Measurements from ENCODE around the gene UGGT1. TPM values are rescaled to one million over a fixed set of nuclear protein-coding genes. Genes with fewer than 3 reads are reported as not detected.

The UGGT1 gene
- total RNA-seq, 2 experiments from 2014 or later: 33.2 to 59.5 TPM

- ChIA-PET CTCF (ENCODE audit: unreplicated experiment) (no interaction called here), POLR2A (interaction anchor here (0.5 kb wide), 1 partner anchor 117 kb away, joined by 5 read pairs; no protein-coding TSS in a partner anchor)
- no peak for TF ChIP-seq EZH2phosphoT487 (IDR thresholded peaks at IDR 0.05; ENCODE audit: borderline replicate concordance, low read depth, low read length)
- TF ChIP-seq, protein P1, sequence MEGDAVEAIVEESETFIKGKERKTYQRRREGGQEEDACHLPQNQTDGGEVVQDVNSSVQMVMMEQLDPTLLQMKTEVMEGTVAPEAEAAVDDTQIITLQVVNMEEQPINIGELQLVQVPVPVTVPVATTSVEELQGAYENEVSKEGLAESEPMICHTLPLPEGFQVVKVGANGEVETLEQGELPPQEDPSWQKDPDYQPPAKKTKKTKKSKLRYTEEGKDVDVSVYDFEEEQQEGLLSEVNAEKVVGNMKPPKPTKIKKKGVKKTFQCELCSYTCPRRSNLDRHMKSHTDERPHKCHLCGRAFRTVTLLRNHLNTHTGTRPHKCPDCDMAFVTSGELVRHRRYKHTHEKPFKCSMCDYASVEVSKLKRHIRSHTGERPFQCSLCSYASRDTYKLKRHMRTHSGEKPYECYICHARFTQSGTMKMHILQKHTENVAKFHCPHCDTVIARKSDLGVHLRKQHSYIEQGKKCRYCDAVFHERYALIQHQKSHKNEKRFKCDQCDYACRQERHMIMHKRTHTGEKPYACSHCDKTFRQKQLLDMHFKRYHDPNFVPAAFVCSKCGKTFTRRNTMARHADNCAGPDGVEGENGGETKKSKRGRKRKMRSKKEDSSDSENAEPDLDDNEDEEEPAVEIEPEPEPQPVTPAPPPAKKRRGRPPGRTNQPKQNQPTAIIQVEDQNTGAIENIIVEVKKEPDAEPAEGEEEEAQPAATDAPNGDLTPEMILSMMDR (conservative IDR thresholded peaks at IDR 0.05; ENCODE audit: low read length): no peak
- no peaks in the 10 kb centered on the region for H3K9me3 ChIP-seq (ENCODE audit: low read length)
- DNase-seq (ENCODE audit: low spot score): no peak
- no peaks in the 10 kb centered on the region for H3K79me2 ChIP-seq (ENCODE audit: insufficient read depth, low read depth, low read length)
- H3K36me3 ChIP-seq (ENCODE audit: insufficient read depth, low read length): peaks cover 22% of the 10 kb centered on the region
- H3K9me2 ChIP-seq (ENCODE audit: insufficient read depth, low read length): no peaks in the 10 kb centered on the region
- H3K27ac ChIP-seq (ENCODE audit: low read depth, low read length, poor library complexity, severe bottlenecking): no peak overlapping the region
- no peaks in the 10 kb centered on the region for H3K4me1 ChIP-seq (ENCODE audit: insufficient read depth, low read length, poor library complexity, severe bottlenecking)
- no peak overlapping the region for H2AFZ ChIP-seq (ENCODE audit: low read length)
- no peaks in the 10 kb centered on the region for H4K20me1 ChIP-seq (ENCODE audit: insufficient read depth, low read length)
- intact Hi-C loops (cut with micrococcal nuclease; ENCODE audit: unreplicated experiment): no loop called here
- H3K4me3 ChIP-seq (ENCODE audit: low read depth, low read length, poor library complexity, severe bottlenecking): no peak overlapping the region
- H3K4me2 ChIP-seq (ENCODE audit: low read length): no peak overlapping the region
- BruUV-seq (replicated peaks): no TSS peak
These were observed 104.5 kb downstream of the UGGT1 start for GRCh38 chr2:128195435-128195984.

DNA sequence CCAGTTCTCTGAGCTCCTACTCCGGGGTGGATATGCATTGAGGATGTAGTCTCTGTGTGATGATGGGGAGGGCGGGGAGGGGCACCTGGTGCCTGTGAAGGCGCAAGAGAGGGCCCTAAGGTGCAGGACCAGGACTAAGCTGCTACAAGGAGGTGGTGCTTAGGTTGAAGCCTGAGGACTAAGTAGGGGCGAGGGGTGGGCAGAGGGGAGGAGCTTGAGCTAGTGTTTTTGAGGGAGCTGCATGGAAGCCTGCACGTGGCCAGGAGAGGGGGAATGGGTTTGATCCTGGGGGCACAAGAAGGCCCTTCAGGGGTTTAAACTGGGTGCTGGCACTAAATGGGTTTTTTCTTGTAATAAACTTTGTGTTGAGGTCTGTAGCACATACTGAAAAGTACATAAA is 105.0 kb downstream of the UGGT1 start:
- Histone ChIP-seq H3K4me1 (ENCODE audit: insufficient read depth, low read length, poor library complexity, severe bottlenecking) (no peaks in the 10 kb centered on the region), H2AFZ (ENCODE audit: low read length) (no peak overlapping the region), H3K27ac (ENCODE audit: low read depth, low read length, poor library complexity, severe bottlenecking) (no peak overlapping the region), H3K9me3 (ENCODE audit: low read length) (no peaks in the 10 kb centered on the region), H3K79me2 (ENCODE audit: insufficient read depth, low read depth, low read length) (no peaks in the 10 kb centered on the region), H3K36me3 (ENCODE audit: insufficient read depth, low read length) (peaks cover 17% of the 10 kb centered on the region), H4K20me1 (ENCODE audit: insufficient read depth, low read length) (no peaks in the 10 kb centered on the region), H3K9me2 (ENCODE audit: insufficient read depth, low read length) (no peaks in the 10 kb centered on the region), H3K4me3 (ENCODE audit: low read depth, low read length, poor library complexity, severe bottlenecking) (no peak overlapping the region), H3K4me2 (ENCODE audit: low read length) (no peak overlapping the region)
- no peak for TF ChIP-seq EZH2phosphoT487 (IDR thresholded peaks at IDR 0.05; ENCODE audit: borderline replicate concordance, low read depth, low read length)
- TF ChIP-seq, protein P1 (conservative IDR thresholded peaks at IDR 0.05; ENCODE audit: low read length): no peak
- POLR2A ChIA-PET: interaction anchor here (0.5 to 0.6 kb wide), 2 partner anchors 117 to 672 kb away, joined by 3 to 5 read pairs; no protein-coding TSS in a partner anchor
- CTCF ChIA-PET (ENCODE audit: unreplicated experiment): no interaction called here
- intact Hi-C loops (cut with micrococcal nuclease; ENCODE audit: unreplicated experiment): no loop called here
- BruUV-seq (replicated peaks): no TSS peak
- no peak for DNase-seq (ENCODE audit: low spot score)

DNA sequence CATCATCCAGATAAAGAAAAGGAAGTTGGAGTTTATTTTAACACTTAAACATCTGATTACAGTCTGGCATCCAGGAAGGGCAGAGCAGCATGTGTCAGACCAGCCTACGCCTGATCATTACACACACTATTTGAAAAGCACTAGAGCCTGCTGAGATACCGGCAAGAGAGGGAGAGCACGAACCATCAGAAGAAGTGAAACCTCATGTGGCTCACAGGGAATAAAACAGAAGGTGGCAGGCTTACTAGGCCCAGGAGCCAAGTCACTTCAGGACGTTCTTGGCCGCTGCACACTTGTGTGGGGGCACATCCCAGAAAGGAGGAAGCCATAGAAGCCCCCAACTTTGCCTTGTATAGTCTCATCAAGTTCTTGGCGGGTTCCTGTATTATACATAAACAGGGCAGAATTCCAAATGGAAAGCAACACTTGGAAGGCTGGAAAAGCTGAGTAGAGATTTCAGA is 105.5 kb downstream of the UGGT1 start:
- ChIA-PET POLR2A (interaction anchor here (0.6 kb wide), 1 partner anchor 673 kb away, joined by 3 read pairs; no protein-coding TSS in a partner anchor), CTCF (ENCODE audit: unreplicated experiment) (no interaction called here)
- H3K4me2 ChIP-seq (ENCODE audit: low read length): no peak overlapping the region

More for the DNA sequence above, 105.5 kb downstream of the UGGT1 start:
- Histone ChIP-seq H2AFZ (ENCODE audit: low read length) (no peak overlapping the region), H3K9me2 (ENCODE audit: insufficient read depth, low read length) (no peaks in the 10 kb centered on the region), H3K9me3 (ENCODE audit: low read length) (no peaks in the 10 kb centered on the region), H4K20me1 (ENCODE audit: insufficient read depth, low read length) (no peaks in the 10 kb centered on the region), H3K4me1 (ENCODE audit: insufficient read depth, low read length, poor library complexity, severe bottlenecking) (no peaks in the 10 kb centered on the region), H3K4me3 (ENCODE audit: low read depth, low read length, poor library complexity, severe bottlenecking) (no peak overlapping the region), H3K27ac (ENCODE audit: low read depth, low read length, poor library complexity, severe bottlenecking) (no peak overlapping the region), H3K79me2 (ENCODE audit: insufficient read depth, low read depth, low read length) (no peaks in the 10 kb centered on the region), H3K36me3 (ENCODE audit: insufficient read depth, low read length) (peaks cover 12% of the 10 kb centered on the region)
- intact Hi-C loops (cut with micrococcal nuclease; ENCODE audit: unreplicated experiment): no loop called here
- no TSS peak for BruUV-seq (replicated peaks)
- TF ChIP-seq EZH2phosphoT487 (IDR thresholded peaks at IDR 0.05; ENCODE audit: borderline replicate concordance, low read depth, low read length): no peak
- TF ChIP-seq, protein P1 (conservative IDR thresholded peaks at IDR 0.05; ENCODE audit: low read length): no peak
- no peak for DNase-seq (ENCODE audit: low spot score)

Data from OCI-LY7 (cell line).